Stimulated activated CD4-positive, alpha-beta T cell treated with anti-CD3 and anti-CD28 coated beads, Interleukin-1b, Interleukin-23, amount 100 ng/mL, for 24 hours (primary cell): ENCODE data around the gene IFITM2.

Experiments used
- DNase-seq, 4 experiments: peaks; one replicate each; pipeline ENCODE4 v3.0.0-alpha.2; 2020; ENCODE audit warnings: low read depth in 4 of 4, low spot score in 1 of 4

Gene IFITM2

GRCh38 chr11:292211-293121 lies 15.2 kb upstream of the IFITM2 start:
- DNase-seq: no peak

DNA sequence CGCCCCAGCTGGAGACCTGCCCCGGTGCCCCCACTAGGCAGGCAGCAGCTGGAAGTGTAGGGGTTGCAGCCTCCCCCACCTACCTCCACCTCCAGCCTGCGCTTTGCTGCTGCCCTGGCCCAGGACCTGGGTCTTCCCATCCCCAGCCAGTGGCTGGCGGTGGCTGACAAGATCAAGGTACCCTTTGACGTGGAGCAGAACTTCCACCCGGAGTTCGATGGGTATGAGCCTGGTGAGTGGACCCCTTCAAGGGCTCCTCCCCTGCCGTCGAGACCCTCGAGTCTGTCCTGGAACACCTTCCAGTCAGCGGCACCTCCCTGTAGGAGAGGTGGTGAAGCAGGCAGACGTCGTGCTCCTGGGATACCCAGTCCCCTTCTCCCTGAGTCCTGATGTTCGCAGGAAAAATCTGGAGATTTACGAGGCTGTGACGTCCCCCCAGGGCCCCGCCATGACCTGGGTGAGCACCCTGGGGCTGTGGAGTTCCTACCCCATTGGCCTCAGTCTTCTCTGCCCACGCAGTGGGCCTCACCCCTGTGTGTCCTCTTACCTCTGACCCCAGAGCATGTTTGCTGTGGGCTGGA lies 14.3 kb upstream of the IFITM2 start:
- no peak for DNase-seq

DNA sequence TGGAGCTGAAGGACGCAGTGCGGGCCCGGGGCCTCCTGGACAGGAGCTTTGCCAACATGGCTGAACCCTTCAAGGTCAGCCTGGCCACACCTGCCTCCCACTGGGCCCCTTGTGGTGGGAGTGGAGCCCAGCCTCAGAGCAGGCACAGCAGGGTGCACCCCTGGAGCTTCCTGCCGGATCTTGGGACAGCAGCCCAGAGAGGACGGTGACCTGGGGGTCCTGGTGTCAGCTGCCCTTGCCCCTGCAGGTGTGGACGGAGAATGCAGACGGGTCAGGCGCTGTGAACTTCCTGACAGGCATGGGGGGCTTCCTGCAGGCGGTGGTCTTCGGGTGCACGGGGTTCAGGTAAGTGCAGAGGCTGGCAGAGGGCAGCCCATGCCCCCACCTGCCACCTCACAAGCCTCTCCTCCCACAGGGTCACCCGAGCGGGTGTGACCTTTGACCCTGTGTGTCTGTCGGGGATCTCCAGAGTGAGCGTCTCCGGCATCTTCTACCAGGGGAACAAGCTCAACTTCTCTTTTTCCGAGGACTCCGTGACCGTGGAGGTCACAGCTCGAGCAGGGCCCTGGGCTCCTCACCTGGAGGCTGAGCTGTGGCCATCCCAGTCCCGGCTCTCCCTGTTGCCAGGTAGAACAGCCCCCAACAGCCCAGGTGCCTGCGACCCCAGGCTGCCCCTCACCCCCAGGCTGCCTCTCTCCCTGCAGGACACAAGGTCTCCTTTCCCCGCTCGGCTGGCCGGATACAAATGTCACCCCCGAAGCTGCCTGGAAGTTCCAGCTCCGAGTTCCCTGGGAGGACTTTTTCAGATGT lies 13.6 kb upstream of the IFITM2 start:
- no peak for DNase-seq

- DNase-seq: no peak
Measured at GRCh38 chr11:294780-295179, 12.8 kb upstream of the IFITM2 start.

DNA sequence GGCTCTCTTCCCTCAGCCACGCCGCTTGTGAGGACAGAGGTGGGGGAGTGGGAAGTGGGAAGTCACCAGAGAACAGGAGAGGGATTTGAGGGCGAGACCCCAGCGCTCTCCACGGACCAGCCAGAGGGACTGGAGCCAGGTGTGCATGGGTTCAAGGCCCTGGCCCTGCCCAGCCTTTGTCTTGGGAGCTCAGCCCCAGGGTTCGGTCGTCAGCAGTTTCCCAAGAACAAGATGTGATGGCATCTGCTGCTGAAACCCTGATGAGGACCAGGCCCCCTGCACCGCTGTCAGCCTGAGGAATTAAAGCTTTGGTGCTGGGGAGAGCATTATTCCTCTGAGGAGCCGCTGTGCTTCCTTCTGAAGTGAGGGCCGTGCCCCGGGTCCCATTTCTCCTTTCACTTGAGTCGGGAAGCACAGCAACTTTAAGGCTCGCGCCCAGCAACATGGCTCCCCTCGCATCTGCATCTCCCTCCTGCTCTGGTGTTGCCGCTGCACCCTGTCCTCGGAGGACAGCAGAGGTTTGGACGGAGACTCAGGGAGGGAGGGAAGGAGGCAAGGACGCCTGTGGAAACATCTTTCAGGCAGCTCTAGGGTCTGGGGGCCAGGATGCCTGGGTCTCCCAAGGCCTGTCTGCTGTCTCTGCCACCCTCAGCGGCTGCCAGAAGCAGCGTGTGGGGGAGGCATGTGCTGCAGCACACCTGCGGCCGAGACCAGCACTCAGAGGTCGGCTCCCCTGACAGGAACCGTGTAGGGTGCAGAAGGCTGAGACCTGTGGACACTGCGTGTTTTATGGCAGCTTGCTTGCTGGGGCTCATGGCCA lies 12.1 kb upstream of the IFITM2 start:
- no peak for DNase-seq

DNA sequence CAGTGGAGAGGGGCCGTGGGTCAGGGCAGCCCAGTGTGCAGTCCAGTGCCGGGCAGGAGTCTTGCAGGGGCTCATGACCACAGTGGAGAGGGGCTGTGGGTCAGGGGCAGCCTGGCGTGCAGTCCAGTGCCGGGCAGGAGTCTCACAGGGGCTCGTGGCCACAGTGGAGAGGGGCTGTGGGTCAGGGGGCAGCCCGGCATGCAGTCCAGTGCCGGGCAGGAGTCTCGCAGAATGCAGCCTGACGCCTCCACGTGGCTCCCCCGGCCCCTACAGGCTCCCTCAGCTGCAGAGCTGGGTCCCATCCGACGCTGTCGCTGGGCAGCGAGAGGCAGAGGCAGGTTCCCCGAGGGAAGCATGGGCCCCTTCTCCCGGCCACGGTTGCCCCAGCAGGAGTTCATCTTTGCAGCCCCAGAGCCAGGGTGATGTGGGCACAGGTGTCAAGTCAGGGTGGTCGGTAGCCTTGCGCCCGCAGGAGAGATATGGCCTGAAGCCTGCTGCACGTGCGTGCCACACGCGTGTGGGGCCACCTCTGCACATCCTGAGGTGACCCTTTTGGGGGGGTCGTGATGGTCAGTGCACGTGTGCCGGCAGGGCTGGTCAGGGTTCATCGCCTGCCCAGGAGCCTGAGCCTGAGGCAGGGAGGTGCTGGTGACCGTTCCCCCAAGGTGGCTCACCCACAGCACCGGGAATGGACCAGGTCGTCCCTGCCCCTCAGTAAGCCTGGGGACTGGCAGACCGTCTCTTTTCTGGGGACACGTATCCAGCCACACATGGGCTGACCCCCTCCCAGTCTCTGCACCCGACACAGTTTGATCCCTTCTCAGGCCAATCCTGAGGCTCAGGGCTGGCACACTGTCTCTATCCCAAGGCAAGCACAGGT lies 11.2 kb upstream of the IFITM2 start:
- DNase-seq: no peak

GRCh38 chr11:297051-297585 lies 10.5 kb upstream of the IFITM2 start:
- DNase-seq: no peak

- no peak for DNase-seq
Measured at GRCh38 chr11:297586-298405, 9.8 kb upstream of the IFITM2 start.

DNA sequence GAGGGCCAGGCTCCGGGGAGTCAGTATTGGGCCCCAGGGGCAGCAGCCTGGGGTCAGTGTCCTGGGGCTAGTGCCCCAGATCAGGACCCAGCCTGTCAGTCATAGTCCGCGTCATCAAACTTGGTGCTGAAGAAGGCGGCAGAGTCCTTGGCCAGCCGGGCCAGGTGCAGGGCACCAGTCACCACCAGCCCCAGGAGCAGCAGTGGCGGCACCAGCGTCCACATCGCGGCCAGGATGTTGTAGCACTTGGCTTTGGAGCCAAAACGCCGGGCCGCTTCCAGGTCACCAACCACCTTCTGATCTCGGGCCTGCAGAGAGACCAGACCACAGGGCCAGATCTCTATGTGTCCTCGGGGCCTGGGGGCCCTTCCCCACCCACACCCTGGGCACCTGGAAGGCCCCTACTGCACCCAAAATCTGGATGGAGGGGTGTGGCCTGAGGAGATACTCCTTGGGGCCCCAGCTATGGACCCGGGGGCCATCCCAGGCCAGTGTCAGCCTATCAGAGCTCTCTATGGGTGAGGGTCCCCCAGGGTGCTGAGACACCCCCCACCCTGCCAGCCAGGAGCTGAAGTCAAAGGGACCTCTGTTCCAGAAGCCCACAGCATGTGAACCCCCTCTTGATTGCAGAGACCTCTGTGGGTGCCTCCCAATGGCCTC lies 9.1 kb upstream of the IFITM2 start:
- no peak for DNase-seq

DNA sequence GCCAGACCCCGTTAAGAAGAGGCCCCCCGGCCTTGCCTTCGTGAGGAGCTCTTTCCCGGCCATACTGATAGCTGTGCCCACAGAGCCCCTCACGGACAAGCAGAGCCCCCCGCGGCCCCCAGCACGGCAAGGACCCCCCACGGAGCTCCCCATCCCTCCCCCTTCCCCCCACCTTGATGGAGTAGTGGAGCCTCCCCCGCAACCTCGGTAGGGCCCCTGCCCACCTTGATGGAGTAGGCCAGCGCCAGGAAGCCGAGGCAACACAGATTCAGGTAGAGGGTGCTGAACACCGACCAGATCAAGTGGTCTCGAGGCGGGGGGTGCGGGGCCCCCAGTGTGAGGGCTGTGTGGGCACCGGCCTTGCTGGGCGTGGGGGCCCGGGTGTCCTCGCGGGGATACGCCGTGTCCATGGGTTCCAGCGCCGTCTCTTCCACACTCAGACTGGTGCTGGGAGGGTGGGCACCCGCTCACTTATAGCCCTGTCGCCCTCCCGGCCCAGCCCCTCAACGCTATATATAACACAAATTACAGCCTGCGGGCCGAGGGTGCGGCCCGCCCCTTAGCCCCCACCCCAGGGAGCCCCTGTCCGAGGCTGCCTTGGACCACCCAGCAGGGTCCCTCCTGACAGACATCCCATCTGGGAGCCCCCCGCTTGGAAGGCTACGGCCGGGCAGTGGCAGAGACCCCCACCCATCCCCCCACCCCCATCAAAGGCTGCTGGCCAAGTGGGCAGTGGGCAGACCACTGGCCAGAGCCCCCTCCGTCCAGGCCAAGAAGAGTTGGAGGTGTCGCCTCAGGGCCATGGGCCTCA lies 8.3 kb upstream of the IFITM2 start, which contains the start of gene IFITM5:
IFITM5 (minus strand) TSS at position 446 of the 811 bp plus-strand sequence; CDS start at position 410, 36 bp downstream.
- no peak for DNase-seq

- DNase-seq: no peak
Measured at GRCh38 chr11:299951-300735, 7.5 kb upstream of the IFITM2 start.

GRCh38 chr11:303363-303762 lies 4.3 kb upstream of the IFITM2 start:
- no peak for DNase-seq

GRCh38 chr11:304061-304506 lies 3.5 kb upstream of the IFITM2 start:
- no peak for DNase-seq

DNA sequence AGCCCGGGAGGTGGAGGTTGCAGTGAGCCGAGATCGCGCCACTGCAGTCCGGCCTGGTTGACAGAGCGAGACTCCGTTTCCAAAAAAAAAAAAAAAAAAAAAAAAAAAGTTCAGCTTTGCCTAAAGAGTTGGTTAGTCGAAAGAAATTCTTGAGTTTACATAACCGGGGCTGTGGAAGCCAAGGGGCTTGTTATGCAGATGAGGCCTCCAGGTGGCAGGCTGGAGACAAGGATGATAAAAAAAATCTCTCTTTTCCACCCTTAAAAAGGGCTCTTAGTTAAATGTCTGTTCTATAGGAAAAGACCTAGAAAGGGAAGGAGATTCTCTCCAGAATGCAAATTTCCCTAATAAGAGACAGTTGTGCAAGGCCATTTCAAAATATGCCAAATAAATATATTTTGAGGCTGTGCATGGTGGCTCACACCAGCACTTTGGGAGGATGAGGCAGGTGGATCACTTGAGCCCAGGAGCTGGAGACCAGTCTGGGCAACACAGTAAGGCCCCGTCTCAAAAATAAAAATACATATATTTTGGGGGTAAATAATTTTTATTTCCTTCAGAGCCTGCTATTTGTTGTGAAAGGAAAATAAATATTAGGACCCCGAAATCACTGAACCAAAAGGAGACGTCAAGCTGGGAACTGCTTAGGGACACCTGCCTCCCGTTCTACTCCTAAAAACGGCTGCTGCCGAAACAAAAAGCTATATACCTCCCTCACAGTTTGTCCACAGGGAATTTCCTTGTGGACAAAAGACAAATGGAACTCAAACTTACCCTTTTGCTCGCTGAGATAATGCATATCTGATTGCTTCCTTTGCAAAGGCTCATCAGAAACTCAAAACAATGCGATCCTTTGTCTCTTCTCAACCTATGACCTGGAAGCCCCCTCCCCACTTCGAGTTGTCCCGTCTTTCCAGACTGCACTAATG lies 2.4 kb upstream of the IFITM2 start:
- no peak for DNase-seq

- no peak for DNase-seq
Measured at GRCh38 chr11:305844-306211, 1.8 kb upstream of the IFITM2 start.
